B cell (primary cell): ENCODE measurements around the gene BCL2L13.

Source experiments
- EZH2 ChIP-seq: IDR thresholded peaks from 2 replicates; pipeline ENCODE4 v1.6.1; 2012; ENCODE audit warnings: borderline replicate concordance, low read depth, mild to moderate bottlenecking, moderate library complexity, low read length; ENCODE audit not compliant: insufficient read depth, poor library complexity, severe bottlenecking
- TF ChIP-seq, protein P1 (sequence below): fragments of 200-600 bp; IDR thresholded peaks from one replicate; pipeline ENCODE4 v1.8.0; 2022; ENCODE audit warnings: antibody characterized with exemption, mild to moderate bottlenecking

DNA sequence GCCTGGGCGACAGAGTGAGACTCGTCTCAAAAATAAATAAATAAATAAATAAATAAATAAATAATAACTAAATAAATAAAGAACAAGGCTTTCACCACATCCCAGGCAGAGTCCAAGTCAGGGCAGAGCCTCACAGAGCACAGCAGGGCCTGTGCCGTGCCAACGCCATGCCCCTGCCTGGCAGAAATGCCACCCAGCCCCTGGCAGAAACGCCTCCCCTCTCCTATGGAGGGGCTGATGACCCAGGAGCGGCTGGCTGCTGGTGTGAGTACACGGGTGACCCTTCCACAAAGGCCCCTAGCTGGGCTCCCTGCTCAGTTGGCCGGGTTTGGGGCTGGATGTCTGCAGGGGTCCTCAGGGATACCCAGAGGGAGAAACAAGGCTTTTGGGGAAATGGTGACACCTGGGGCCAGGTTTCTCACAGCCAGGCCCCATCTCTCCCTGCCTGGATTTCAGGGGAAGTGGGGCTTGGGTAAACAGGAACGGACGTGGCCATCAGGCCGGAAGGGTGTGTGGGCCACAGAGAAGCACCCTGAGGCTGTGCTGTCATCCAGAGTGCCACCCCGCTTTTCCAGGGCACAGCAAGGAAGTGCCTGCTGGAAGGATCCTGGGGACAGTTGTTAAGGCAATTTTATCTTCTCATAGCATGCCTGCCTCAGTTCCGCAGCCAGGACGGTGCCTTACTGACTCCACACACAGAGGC, 130.6 kb downstream of the BCL2L13 start:
- TF ChIP-seq, protein P1, sequence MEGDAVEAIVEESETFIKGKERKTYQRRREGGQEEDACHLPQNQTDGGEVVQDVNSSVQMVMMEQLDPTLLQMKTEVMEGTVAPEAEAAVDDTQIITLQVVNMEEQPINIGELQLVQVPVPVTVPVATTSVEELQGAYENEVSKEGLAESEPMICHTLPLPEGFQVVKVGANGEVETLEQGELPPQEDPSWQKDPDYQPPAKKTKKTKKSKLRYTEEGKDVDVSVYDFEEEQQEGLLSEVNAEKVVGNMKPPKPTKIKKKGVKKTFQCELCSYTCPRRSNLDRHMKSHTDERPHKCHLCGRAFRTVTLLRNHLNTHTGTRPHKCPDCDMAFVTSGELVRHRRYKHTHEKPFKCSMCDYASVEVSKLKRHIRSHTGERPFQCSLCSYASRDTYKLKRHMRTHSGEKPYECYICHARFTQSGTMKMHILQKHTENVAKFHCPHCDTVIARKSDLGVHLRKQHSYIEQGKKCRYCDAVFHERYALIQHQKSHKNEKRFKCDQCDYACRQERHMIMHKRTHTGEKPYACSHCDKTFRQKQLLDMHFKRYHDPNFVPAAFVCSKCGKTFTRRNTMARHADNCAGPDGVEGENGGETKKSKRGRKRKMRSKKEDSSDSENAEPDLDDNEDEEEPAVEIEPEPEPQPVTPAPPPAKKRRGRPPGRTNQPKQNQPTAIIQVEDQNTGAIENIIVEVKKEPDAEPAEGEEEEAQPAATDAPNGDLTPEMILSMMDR: no peak
- TF ChIP-seq EZH2: no peak
